Bronchial epithelial cell (primary cell): Measurements from ENCODE around the gene MRTFB. TPM values are rescaled to one million over a fixed set of nuclear protein-coding genes. Genes with fewer than 3 reads are reported as not detected.

ENCODE experiments used
- DNase-seq: peaks from one replicate; pipeline ENCODE4 v3.0.0-alpha.2; 2010; ENCODE audit warnings: low read depth
- FAIRE-seq: peaks from 2 replicates; lab custom pipeline; 2011; peaks lifted over from hg19 to GRCh38; lab: Jason Lieb, UNC
- H3K27me3 ChIP-seq: 2 replicates; pipeline ENCODE4 v1.5.1; 2011; ENCODE audit warnings: low read length; ENCODE audit not compliant: control insufficient read depth, insufficient read depth
- H3K36me3 ChIP-seq: 2 replicates; pipeline ENCODE4 v1.5.1; 2011; ENCODE audit warnings: low read length; ENCODE audit not compliant: control insufficient read depth, insufficient read depth
- H3K4me3 ChIP-seq: 2 replicates; pipeline ENCODE4 v1.5.1; 2011; ENCODE audit warnings: mild to moderate bottlenecking, low read depth, low read length, control low read depth
- CTCF ChIP-seq: IDR thresholded peaks from 2 replicates; pipeline ENCODE4 v1.5.1; 2011; ENCODE audit warnings: mild to moderate bottlenecking, moderate library complexity, low read length, control low read depth, inconsistent platforms; ENCODE audit not compliant: insufficient read depth, severe bottlenecking
- total RNA-seq: library from RNA; depleted of rRNA; stranded (reverse); fragments of >200 nt; gene quantifications from 2 replicates; pipeline ENCODE4 v1.2.1, GENCODE V29; 2014

MRTFB gene
- total RNA-seq, 1 donor from 2014 or later = 6.8 TPM

- TF ChIP-seq CTCF = no peak
- no peak for FAIRE-seq
- Histone ChIP-seq H3K4me3 (no peak overlapping the region), H3K27me3 (no peaks in the 10 kb centered on the region), H3K36me3 (peaks cover 8% of the 10 kb centered on the region)
- DNase-seq = no peak
Measured at GRCh38 chr16:14263011-14263410, 191.9 kb downstream of the MRTFB start.

- FAIRE-seq (peak; percentile 28), DNase-seq (no peak)
- TF ChIP-seq CTCF = no peak
- Histone ChIP-seq H3K4me3 (no peak overlapping the region), H3K27me3 (no peaks in the 10 kb centered on the region), H3K36me3 (peaks cover 8% of the 10 kb centered on the region)
Measured at GRCh38 chr16:14263769-14264168, 192.7 kb downstream of the MRTFB start.

DNA sequence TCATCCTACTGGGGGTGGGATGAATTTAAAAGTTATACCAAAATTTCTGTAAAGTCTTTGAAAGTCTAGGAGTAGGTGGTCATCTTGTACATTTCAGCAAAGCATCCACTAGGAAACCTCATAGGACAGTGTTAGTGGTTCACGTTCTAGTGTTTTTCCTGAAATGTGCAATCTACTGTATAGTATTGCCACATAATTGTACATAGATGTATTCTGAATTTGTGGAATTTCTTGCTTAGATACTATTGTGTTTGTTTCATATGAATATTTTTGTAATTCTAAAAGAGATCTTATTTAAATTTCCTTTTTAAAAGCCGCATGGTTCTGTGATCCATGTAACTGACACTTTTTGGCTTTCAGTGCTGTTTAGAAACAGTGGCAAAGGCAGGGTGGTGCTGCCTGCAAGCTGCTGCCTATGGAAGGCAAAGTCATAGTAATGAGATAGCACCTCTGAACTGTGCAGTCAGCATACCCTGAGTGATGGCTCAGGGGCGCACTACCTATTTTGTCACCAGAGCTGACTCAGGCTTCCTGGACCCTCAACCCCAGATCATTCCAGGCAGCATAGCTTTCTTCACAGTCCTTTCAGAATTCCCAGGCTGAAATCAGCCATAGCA, 193.3 kb downstream of the MRTFB start:
- TF ChIP-seq CTCF = no peak
- no peak for DNase-seq
- peaks cover 8% of the 10 kb centered on the region for H3K36me3 ChIP-seq
- H3K27me3 ChIP-seq = no peaks in the 10 kb centered on the region
- FAIRE-seq = no peak
- no peak overlapping the region for H3K4me3 ChIP-seq

DNA sequence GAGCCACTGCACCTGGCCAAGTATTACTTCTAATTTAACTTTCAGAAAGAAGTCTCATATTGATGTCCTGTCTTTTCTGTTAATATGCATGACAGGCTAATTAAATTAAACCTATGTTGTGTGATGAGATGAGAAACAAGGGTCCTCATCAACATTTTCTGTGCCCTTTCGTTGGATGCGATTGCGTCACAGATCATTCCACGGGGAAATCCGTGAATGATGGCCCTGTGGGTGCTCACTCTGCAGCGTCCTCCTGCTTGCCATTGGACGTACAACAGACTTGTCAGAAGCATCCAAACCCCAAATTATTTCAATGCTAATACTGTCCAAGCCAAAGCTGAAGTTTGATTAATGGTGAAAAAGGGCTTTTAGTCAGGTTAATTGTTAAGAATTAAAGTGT, 197.0 kb downstream of the MRTFB start:
- DNase-seq (no peak), FAIRE-seq (no peak)
- no peak overlapping the region for H3K4me3 ChIP-seq
- H3K27me3 ChIP-seq = no peaks in the 10 kb centered on the region
- TF ChIP-seq CTCF = no peak
- peaks cover 2% of the 10 kb centered on the region for H3K36me3 ChIP-seq

DNA sequence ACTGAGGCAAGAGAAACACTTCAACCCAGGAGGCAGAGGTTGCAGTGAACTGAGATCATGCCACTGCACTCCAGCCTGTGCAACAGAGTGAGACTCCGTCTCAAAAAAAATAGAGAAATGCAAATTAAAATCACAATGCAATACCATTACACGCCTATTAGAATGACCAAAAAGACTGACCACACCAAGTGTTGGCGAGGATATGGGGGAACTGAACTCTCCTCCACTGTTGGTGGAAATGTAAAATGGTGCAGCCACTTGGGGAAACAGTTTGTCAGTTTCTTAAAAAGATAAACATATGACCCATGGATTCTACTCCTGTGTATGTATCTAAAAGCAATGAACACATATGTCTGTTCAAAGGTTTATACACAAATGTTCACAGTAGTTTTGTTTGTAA, 204.8 kb downstream of the MRTFB start:
- Histone ChIP-seq H3K4me3 (no peak overlapping the region), H3K36me3 (no peaks in the 10 kb centered on the region), H3K27me3 (no peaks in the 10 kb centered on the region)
- DNase-seq (no peak), FAIRE-seq (no peak)
- TF ChIP-seq CTCF = no peak

DNA sequence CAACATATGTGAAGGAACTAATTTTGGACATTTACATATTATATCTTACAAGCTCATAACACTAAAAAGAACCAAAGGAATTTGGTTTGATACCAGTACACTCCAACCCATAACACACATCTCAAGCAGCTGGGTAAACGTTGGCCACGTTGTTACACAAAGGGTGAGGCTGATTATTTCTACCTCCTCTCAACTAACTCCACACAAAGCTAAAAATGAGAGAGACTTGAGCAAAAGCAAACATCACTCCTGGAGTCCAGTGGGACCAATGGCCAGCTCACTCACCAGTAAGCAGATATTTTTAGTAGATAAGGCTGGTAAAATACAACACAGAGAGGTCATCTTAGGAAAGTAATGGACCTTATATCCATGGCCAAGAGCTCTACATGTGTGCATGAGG, 207.6 kb downstream of the MRTFB start:
- DNase-seq (no peak), FAIRE-seq (no peak)
- TF ChIP-seq CTCF = no peak
- H3K36me3 ChIP-seq = no peaks in the 10 kb centered on the region
- H3K4me3 ChIP-seq = no peak overlapping the region
- no peaks in the 10 kb centered on the region for H3K27me3 ChIP-seq
